Measurements from ENCODE around the gene DNAJC8. TPM values are rescaled to one million over a fixed set of nuclear protein-coding genes. Genes with fewer than 3 reads are reported as not detected.

DNAJC8 gene
- total RNA-seq, 1 donor from 2014 or later = 70.7 TPM

GRCh38 chr1:28208818-28209441 is 23.9 kb downstream of the DNAJC8 start:
- DNase-seq (ENCODE audit: low spot score) = peak; percentile 49

GRCh38 chr1:28205243-28205642 is 27.6 kb downstream of the DNAJC8 start:
- DNase-seq (ENCODE audit: low spot score) = no peak

GRCh38 chr1:28200234-28200873 is 32.5 kb downstream of the DNAJC8 start:
- peak; percentile 68 for DNase-seq (ENCODE audit: low spot score)

GRCh38 chr1:28199328-28200233 is 33.2 kb downstream of the DNAJC8 start:
- DNase-seq (ENCODE audit: low spot score) = peak; percentile 5

- DNase-seq (ENCODE audit: low spot score) = peak; percentile 57
Measured at GRCh38 chr1:28197682-28198415, 35.0 kb downstream of the DNAJC8 start.

GRCh38 chr1:28196330-28196729 is 36.5 kb downstream of the DNAJC8 start:
- DNase-seq (ENCODE audit: low spot score) = no peak

- DNase-seq (ENCODE audit: low spot score) = peak; percentile 57
Measured at GRCh38 chr1:28195780-28196179, 37.0 kb downstream of the DNAJC8 start.

- DNase-seq (ENCODE audit: low spot score) = peak; percentile 24
Measured at GRCh38 chr1:28194326-28195035, 38.3 kb downstream of the DNAJC8 start.

- peak; percentile 89 for DNase-seq (ENCODE audit: low spot score)
Measured at GRCh38 chr1:28193701-28194161, 39.1 kb downstream of the DNAJC8 start.

GRCh38 chr1:28190996-28191645 is 41.7 kb downstream of the DNAJC8 start:
- DNase-seq (ENCODE audit: low spot score) = peak; percentile 51

GRCh38 chr1:28190337-28190979 is 42.4 kb downstream of the DNAJC8 start:
- DNase-seq (ENCODE audit: low spot score) = peak; percentile 43

- DNase-seq (ENCODE audit: low spot score) = no peak
Measured at GRCh38 chr1:28185071-28185470, 47.8 kb downstream of the DNAJC8 start.

- DNase-seq (ENCODE audit: low spot score) = no peak
Measured at GRCh38 chr1:28180306-28181305, 52.2 kb downstream of the DNAJC8 start.

- no peak for DNase-seq (ENCODE audit: low spot score)
Measured at GRCh38 chr1:28178690-28179485, 53.9 kb downstream of the DNAJC8 start.

GRCh38 chr1:28176492-28177470 is 56.0 kb downstream of the DNAJC8 start, which contains the start of gene PTAFR:
Gene PTAFR, minus strand, starts transcription at chr1:28176690. Its CDS starts 25,669 bp downstream, at chr1:28151021.
- DNase-seq (ENCODE audit: low spot score) = no peak

GRCh38 chr1:28175955-28176485 is 56.8 kb downstream of the DNAJC8 start:
- DNase-seq (ENCODE audit: low spot score) = no peak
